Caco-2 (cell line): ENCODE results near the gene THRB. TPM values are rescaled to one million over a fixed set of nuclear protein-coding genes. Genes with fewer than 3 reads are reported as not detected.

ENCODE experiments used
- BruUV-seq: library from RNA; stranded (reverse); fragments of 400-500 nt; replicated peaks from 2 replicates; lab custom pipeline; 2021; lab: Mats Ljungman, UMichigan
- CTCF ChIA-PET: fragments of 300-600 bp; sonication (Branson Sonifier 250); formaldehyde crosslinking; loops from one replicate; lab custom pipeline; 2022; ENCODE audit warnings: antibody characterized with exemption; lab: Charles Lee
- POLR2A ChIA-PET: fragments of 300-600 bp; sonication (Branson Sonifier 250); formaldehyde crosslinking; loops from one replicate; lab custom pipeline; 2022; ENCODE audit warnings: antibody characterized with exemption; lab: Charles Lee
- DNase-seq, 2 experiments: peaks; one replicate each; pipeline versions ENCODE4 v3.0.0 to v3.0.0-alpha.2; 2020 to 2022
- H3K27me3 ChIP-seq: replicated peaks from 2 replicates; pipeline ENCODE4 v1.6.0; 2011; ENCODE audit warnings: low read length; ENCODE audit not compliant: control insufficient read depth, insufficient read depth
- H3K36me3 ChIP-seq: 2 replicates; pipeline ENCODE4 v1.5.1; 2011; ENCODE audit warnings: low read length; ENCODE audit not compliant: control insufficient read depth, insufficient read depth
- H3K4me1 ChIP-seq: fragments of 250-450 bp; sonication (Bioruptor Pico); 2 replicates; pipeline ENCODE4 v1.5.1; 2020; ENCODE audit warnings: mild to moderate bottlenecking
- H3K4me3 ChIP-seq: 2 replicates; pipeline ENCODE4 v1.5.1; 2011; ENCODE audit warnings: low read depth, mild to moderate bottlenecking, control low read depth, low read length
- H3K9me3 ChIP-seq: fragments of 250-450 bp; sonication (Bioruptor Pico); 2 replicates; pipeline ENCODE4 v1.5.1; 2020; ENCODE audit warnings: mild to moderate bottlenecking, moderate library complexity
- H3K27ac Mint-ChIP-seq: one replicate; pipeline ENCODE4 v1.8.0; 2022; ENCODE audit warnings: mixed read lengths; ENCODE audit not compliant: unreplicated experiment
- H3K27me3 Mint-ChIP-seq: one replicate; pipeline ENCODE4 v1.8.0; 2022; ENCODE audit warnings: mixed read lengths; ENCODE audit not compliant: insufficient read depth, unreplicated experiment
- H3K36me3 Mint-ChIP-seq: one replicate; pipeline ENCODE4 v1.8.0; 2022; ENCODE audit warnings: mild to moderate bottlenecking, mixed read lengths; ENCODE audit not compliant: insufficient read depth, unreplicated experiment
- H3K4me1 Mint-ChIP-seq: one replicate; pipeline ENCODE4 v1.8.0; 2022; ENCODE audit warnings: low read depth, mixed read lengths; ENCODE audit not compliant: unreplicated experiment
- H3K4me3 Mint-ChIP-seq: one replicate; pipeline ENCODE4 v1.8.0; 2022; ENCODE audit warnings: mild to moderate bottlenecking, moderate library complexity, mixed read lengths; ENCODE audit not compliant: unreplicated experiment
- H3K9me3 Mint-ChIP-seq: one replicate; pipeline ENCODE4 v1.8.0; 2022; ENCODE audit warnings: mixed read lengths; ENCODE audit not compliant: unreplicated experiment
- CTCF ChIP-seq, 2 experiments: fragments of 200-600 bp in 1 of 2; IDR thresholded peaks; 1 replicate in 1 of 2; 2 replicates in 1 of 2; pipeline versions ENCODE4 v1.5.1 to v1.8.0; 2011 to 2022; ENCODE audit warnings: antibody characterized with exemption in 1 of 2, control low read depth in 1 of 2, inconsistent platforms in 1 of 2, low read depth in 1 of 2, low read length in 1 of 2, mild to moderate bottlenecking in 1 of 2, moderate library complexity in 1 of 2; ENCODE audit not compliant: insufficient read depth in 1 of 2, severe bottlenecking in 1 of 2, unreplicated experiment in 1 of 2
- intact Hi-C: fragments of 100-400 bp; cut with micrococcal nuclease; formaldehyde crosslinking; loops from one replicate; pipeline ENCODE4 v1.10.0; 2022; ENCODE audit not compliant: unreplicated experiment
- total RNA-seq: library from RNA; stranded (reverse); gene quantifications from 2 replicates; pipeline ENCODE4 v1.2.3, GENCODE V29; 2022

Gene THRB
- total RNA-seq, 1 experiment from 2014 or later: 19.4 TPM

- no TSS peak for BruUV-seq
- intact Hi-C loops: no loop called here
- TF ChIP-seq CTCF (IDR thresholded peaks at IDR 0.05; ENCODE audit: insufficient read depth in 1 of 2, low read depth in 1 of 2, low read length in 1 of 2, severe bottlenecking in 1 of 2, unreplicated experiment in 1 of 2): no peak
- ChIA-PET CTCF (interaction anchor here (0.7 kb wide), 1 partner anchor 455 kb away, joined by 3 read pairs; no protein-coding TSS in a partner anchor), POLR2A (no interaction called here)
- Mint-ChIP-seq H3K36me3 (no peaks in the 10 kb centered on the region), H3K9me3 (no peaks in the 10 kb centered on the region), H3K27me3 (no peaks in the 10 kb centered on the region), H3K4me1 (peaks cover 18% of the 10 kb centered on the region), H3K27ac (no peak overlapping the region), H3K4me3 (no peak overlapping the region)
- H3K4me3 ChIP-seq: no peak overlapping the region
- no peaks in the 10 kb centered on the region for H3K36me3 ChIP-seq
- no peak for DNase-seq
- no peaks in the 10 kb centered on the region for H3K27me3 ChIP-seq
- H3K4me1 ChIP-seq: peaks cover 13% of the 10 kb centered on the region
- no peaks in the 10 kb centered on the region for H3K9me3 ChIP-seq
Observed at GRCh38 chr3:24225385-24225950, 269.2 kb downstream of the THRB start.

GRCh38 chr3:24224666-24225384, 269.8 kb downstream of the THRB start:
- intact Hi-C loops: no loop called here
- H3K9me3 Mint-ChIP-seq: no peaks in the 10 kb centered on the region
- Histone ChIP-seq H3K9me3 (no peaks in the 10 kb centered on the region), H3K36me3 (no peaks in the 10 kb centered on the region), H3K4me1 (peaks cover 19% of the 10 kb centered on the region), H3K27me3 (no peaks in the 10 kb centered on the region), H3K4me3 (no peak overlapping the region)
- DNase-seq: no peak
- BruUV-seq: no TSS peak
- H3K4me3 Mint-ChIP-seq: no peak overlapping the region
- no peak for TF ChIP-seq CTCF (IDR thresholded peaks at IDR 0.05; ENCODE audit: insufficient read depth in 1 of 2, low read depth in 1 of 2, low read length in 1 of 2, severe bottlenecking in 1 of 2, unreplicated experiment in 1 of 2)
- no peak overlapping the region for H3K27ac Mint-ChIP-seq
- CTCF ChIA-PET: interaction anchor here (0.7 kb wide), 1 partner anchor 456 kb away, joined by 3 read pairs; no protein-coding TSS in a partner anchor
- no peaks in the 10 kb centered on the region for H3K36me3 Mint-ChIP-seq
- H3K4me1 Mint-ChIP-seq: peaks cover 20% of the 10 kb centered on the region
- H3K27me3 Mint-ChIP-seq: no peaks in the 10 kb centered on the region
- POLR2A ChIA-PET: no interaction called here

- H3K9me3 ChIP-seq: no peaks in the 10 kb centered on the region
- no TSS peak for BruUV-seq
- intact Hi-C loops: no loop called here
- Mint-ChIP-seq H3K27ac (no peak overlapping the region), H3K36me3 (no peaks in the 10 kb centered on the region), H3K4me3 (no peak overlapping the region), H3K4me1 (peaks cover 20% of the 10 kb centered on the region), H3K9me3 (no peaks in the 10 kb centered on the region), H3K27me3 (no peaks in the 10 kb centered on the region)
- H3K4me1 ChIP-seq: peaks cover 29% of the 10 kb centered on the region
- no peaks in the 10 kb centered on the region for H3K36me3 ChIP-seq
- no peak for DNase-seq
- POLR2A ChIA-PET: no interaction called here
- TF ChIP-seq CTCF (IDR thresholded peaks at IDR 0.05; ENCODE audit: insufficient read depth in 1 of 2, low read depth in 1 of 2, low read length in 1 of 2, severe bottlenecking in 1 of 2, unreplicated experiment in 1 of 2): no peak
- CTCF ChIA-PET: no interaction called here
- no peaks in the 10 kb centered on the region for H3K27me3 ChIP-seq
- no peak overlapping the region for H3K4me3 ChIP-seq
Observed at GRCh38 chr3:24222165-24222805, 272.4 kb downstream of the THRB start.
